OCI-LY3 (cell line): ENCODE data around the gene EIF5.

Source experiments
- H2AFZ ChIP-seq: fragments of 200-600, 300-600 bp; shearing (Covaris generic); 2 replicates; pipeline ENCODE4 v1.6.0; 2014; ENCODE audit warnings: antibody characterized with exemption, low read depth, low read length
- H3K27ac ChIP-seq: fragments of 200-600, 300-600 bp; sonication (generic); 2 replicates; pipeline ENCODE4 v1.5.1; 2014; ENCODE audit warnings: mild to moderate bottlenecking, low read length, moderate library complexity, mixed read lengths
- H3K27me3 ChIP-seq: fragments of 200-600, 300-600 bp; sonication (generic); 2 replicates; pipeline ENCODE4 v1.6.1; 2014; ENCODE audit warnings: low read depth, low read length, mixed read lengths
- H3K36me3 ChIP-seq: fragments of 200-600, 300-600 bp; sonication (generic); replicated peaks from 2 replicates; pipeline ENCODE3; 2014; ENCODE audit warnings: low read depth, low read length, mixed read lengths
- H3K4me1 ChIP-seq: fragments of 300-600, 200-600 bp; sonication (generic); 2 replicates; pipeline ENCODE4 v1.6.1; 2014; ENCODE audit warnings: low read length, mixed read lengths
- H3K4me2 ChIP-seq: fragments of 200-600, 300-600 bp; sonication (generic); 2 replicates; pipeline ENCODE4 v1.6.1; 2014; ENCODE audit warnings: low read length, mixed read lengths
- H3K4me3 ChIP-seq: fragments of 300-600, 200-600 bp; sonication (generic); 2 replicates; pipeline ENCODE4 v1.5.1; 2014; ENCODE audit warnings: antibody characterized with exemption, mild to moderate bottlenecking, low read length, moderate library complexity
- H3K79me2 ChIP-seq: fragments of 300-600, 200-600 bp; shearing (Covaris generic); 2 replicates; pipeline ENCODE4 v1.6.1; 2014; ENCODE audit warnings: mild to moderate bottlenecking, low read length, mixed read lengths
- H3K9ac ChIP-seq: fragments of 300-600, 200-600 bp; shearing (Covaris generic); 2 replicates; pipeline ENCODE4 v1.6.0; 2014; ENCODE audit warnings: mild to moderate bottlenecking, low read length, moderate library complexity
- H3K9me3 ChIP-seq: fragments of 200-600, 300-600 bp; shearing (Covaris generic); 2 replicates; pipeline ENCODE4 v1.6.1; 2014; ENCODE audit warnings: low read length, mixed read lengths; ENCODE audit not compliant: insufficient read depth
- H4K20me1 ChIP-seq: fragments of 200-600, 300-600 bp; sonication (generic); 2 replicates; pipeline ENCODE4 v1.6.1; 2016; ENCODE audit warnings: low read length, mixed read lengths; ENCODE audit not compliant: insufficient read depth
- EZH2phosphoT487 ChIP-seq: fragments of 200-600 bp; shearing (Covaris generic); IDR thresholded peaks from 2 replicates; pipeline ENCODE4 v1.6.1; 2018; ENCODE audit warnings: antibody characterized with exemption, mixed run types, low read depth
- TF ChIP-seq, protein P1 (sequence below): fragments of 200-600, 300-600 bp; sonication (generic); IDR thresholded peaks from 2 replicates; pipeline ENCODE4 v1.5.1; 2014; ENCODE audit warnings: antibody characterized with exemption, low read length, low read depth

EIF5 gene

GRCh38 chr14:103286968-103287850 lies 46.8 kb upstream of the EIF5 start:
- Histone ChIP-seq H3K4me1 (peaks cover 14% of the 10 kb centered on the region), H3K4me2 (no peak overlapping the region), H3K9me3 (no peaks in the 10 kb centered on the region), H3K9ac (no peak overlapping the region), H3K36me3 (no peaks in the 10 kb centered on the region), H3K27me3 (no peaks in the 10 kb centered on the region), H2AFZ (no peak overlapping the region), H3K79me2 (no peaks in the 10 kb centered on the region), H4K20me1 (no peaks in the 10 kb centered on the region), H3K4me3 (no peak overlapping the region), H3K27ac (no peak overlapping the region)
- no peak for TF ChIP-seq EZH2phosphoT487
- TF ChIP-seq, protein P1, sequence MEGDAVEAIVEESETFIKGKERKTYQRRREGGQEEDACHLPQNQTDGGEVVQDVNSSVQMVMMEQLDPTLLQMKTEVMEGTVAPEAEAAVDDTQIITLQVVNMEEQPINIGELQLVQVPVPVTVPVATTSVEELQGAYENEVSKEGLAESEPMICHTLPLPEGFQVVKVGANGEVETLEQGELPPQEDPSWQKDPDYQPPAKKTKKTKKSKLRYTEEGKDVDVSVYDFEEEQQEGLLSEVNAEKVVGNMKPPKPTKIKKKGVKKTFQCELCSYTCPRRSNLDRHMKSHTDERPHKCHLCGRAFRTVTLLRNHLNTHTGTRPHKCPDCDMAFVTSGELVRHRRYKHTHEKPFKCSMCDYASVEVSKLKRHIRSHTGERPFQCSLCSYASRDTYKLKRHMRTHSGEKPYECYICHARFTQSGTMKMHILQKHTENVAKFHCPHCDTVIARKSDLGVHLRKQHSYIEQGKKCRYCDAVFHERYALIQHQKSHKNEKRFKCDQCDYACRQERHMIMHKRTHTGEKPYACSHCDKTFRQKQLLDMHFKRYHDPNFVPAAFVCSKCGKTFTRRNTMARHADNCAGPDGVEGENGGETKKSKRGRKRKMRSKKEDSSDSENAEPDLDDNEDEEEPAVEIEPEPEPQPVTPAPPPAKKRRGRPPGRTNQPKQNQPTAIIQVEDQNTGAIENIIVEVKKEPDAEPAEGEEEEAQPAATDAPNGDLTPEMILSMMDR = no peak

GRCh38 chr14:103288076-103288766 lies 45.8 kb upstream of the EIF5 start:
- TF ChIP-seq EZH2phosphoT487 = no peak
- TF ChIP-seq, protein P1 = no peak
- Histone ChIP-seq H3K79me2 (no peaks in the 10 kb centered on the region), H3K4me1 (peaks cover 22% of the 10 kb centered on the region), H3K4me2 (no peak overlapping the region), H3K4me3 (no peak overlapping the region), H3K9me3 (no peaks in the 10 kb centered on the region), H4K20me1 (no peaks in the 10 kb centered on the region), H3K27me3 (no peaks in the 10 kb centered on the region), H3K27ac (no peak overlapping the region), H3K36me3 (no peaks in the 10 kb centered on the region), H2AFZ (no peak overlapping the region), H3K9ac (no peak overlapping the region)

GRCh38 chr14:103290056-103290455 lies 44.0 kb upstream of the EIF5 start:
- TF ChIP-seq, protein P1 = no peak
- TF ChIP-seq EZH2phosphoT487 = no peak
- Histone ChIP-seq H4K20me1 (no peaks in the 10 kb centered on the region), H3K36me3 (no peaks in the 10 kb centered on the region), H3K27ac (no peak overlapping the region), H3K9ac (no peak overlapping the region), H3K4me2 (no peak overlapping the region), H2AFZ (no peak overlapping the region), H3K9me3 (no peaks in the 10 kb centered on the region), H3K27me3 (no peaks in the 10 kb centered on the region), H3K4me1 (peaks cover 27% of the 10 kb centered on the region), H3K4me3 (no peak overlapping the region), H3K79me2 (no peaks in the 10 kb centered on the region)

DNA sequence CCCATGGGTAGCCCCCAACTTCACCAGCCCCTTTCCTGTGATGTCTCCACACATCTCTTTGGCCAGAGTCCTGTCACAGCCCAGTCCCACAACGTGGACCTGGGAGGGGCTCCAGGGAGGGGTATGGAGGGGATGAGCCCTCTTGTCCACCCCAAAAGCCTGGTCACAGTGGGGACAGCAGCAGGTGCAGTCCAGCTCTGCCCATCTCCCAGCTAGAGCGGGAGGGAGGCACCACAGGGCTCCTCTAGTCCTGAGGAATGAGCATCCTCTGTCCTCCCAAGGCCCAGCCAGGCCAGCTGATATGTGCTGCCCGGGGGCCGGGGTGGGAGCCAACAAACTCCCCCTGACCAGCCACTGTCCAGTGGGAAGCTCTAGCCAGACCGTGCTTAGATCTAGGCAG lies 43.5 kb upstream of the EIF5 start:
- H4K20me1 ChIP-seq = no peaks in the 10 kb centered on the region
- no peak overlapping the region for H2AFZ ChIP-seq
- H3K9ac ChIP-seq = no peak overlapping the region
- no peaks in the 10 kb centered on the region for H3K27me3 ChIP-seq
- H3K9me3 ChIP-seq = no peaks in the 10 kb centered on the region
- H3K36me3 ChIP-seq = no peaks in the 10 kb centered on the region
- no peaks in the 10 kb centered on the region for H3K79me2 ChIP-seq
- no peak overlapping the region for H3K27ac ChIP-seq
- H3K4me2 ChIP-seq = no peak overlapping the region
- H3K4me3 ChIP-seq = no peak overlapping the region
- no peak for TF ChIP-seq EZH2phosphoT487
- TF ChIP-seq, protein P1 = no peak
- peaks cover 27% of the 10 kb centered on the region for H3K4me1 ChIP-seq
